ENCODE measurements around the gene GABBR2.

Gene GABBR2

GRCh38 chr9:98619788-98620187 is 88.9 kb downstream of the GABBR2 start:
- no peak for DNase-seq

- no peak for DNase-seq
Measured at GRCh38 chr9:98615633-98616032, 93.1 kb downstream of the GABBR2 start.

- no peak for DNase-seq
Measured at GRCh38 chr9:98614941-98615340, 93.8 kb downstream of the GABBR2 start.

GRCh38 chr9:98612061-98612752 is 96.5 kb downstream of the GABBR2 start:
- no peak for DNase-seq

GRCh38 chr9:98611319-98611718 is 97.4 kb downstream of the GABBR2 start:
- no peak for DNase-seq

GRCh38 chr9:98610711-98611110 is 98.0 kb downstream of the GABBR2 start:
- no peak for DNase-seq

GRCh38 chr9:98610211-98610610 is 98.5 kb downstream of the GABBR2 start:
- DNase-seq, result no peak

- no peak for DNase-seq
Measured at GRCh38 chr9:98609646-98610045, 99.1 kb downstream of the GABBR2 start.

- DNase-seq, result no peak
Measured at GRCh38 chr9:98607787-98608186, 100.9 kb downstream of the GABBR2 start.

- no peak for DNase-seq
Measured at GRCh38 chr9:98607152-98607551, 101.6 kb downstream of the GABBR2 start.

GRCh38 chr9:98606730-98607129 is 102.0 kb downstream of the GABBR2 start:
- no peak for DNase-seq

GRCh38 chr9:98605116-98605515 is 103.6 kb downstream of the GABBR2 start:
- DNase-seq, result no peak

- DNase-seq, result peak; percentile 13
Measured at GRCh38 chr9:98603821-98604383, 104.8 kb downstream of the GABBR2 start.

GRCh38 chr9:98602839-98603500 is 105.8 kb downstream of the GABBR2 start:
- DNase-seq, result no peak

- no peak for DNase-seq
Measured at GRCh38 chr9:98600631-98601030, 108.1 kb downstream of the GABBR2 start.

- DNase-seq, result no peak
Measured at GRCh38 chr9:98599566-98600216, 109.0 kb downstream of the GABBR2 start.

GRCh38 chr9:98598861-98599260 is 109.9 kb downstream of the GABBR2 start:
- no peak for DNase-seq

- DNase-seq, result no peak
Measured at GRCh38 chr9:98597236-98597771, 111.4 kb downstream of the GABBR2 start.

- no peak for DNase-seq
Measured at GRCh38 chr9:98596486-98596885, 112.2 kb downstream of the GABBR2 start.

GRCh38 chr9:98594546-98595160 is 114.1 kb downstream of the GABBR2 start:
- DNase-seq, result no peak

- DNase-seq, result no peak
Measured at GRCh38 chr9:98593354-98594253, 115.1 kb downstream of the GABBR2 start.

- no peak for DNase-seq
Measured at GRCh38 chr9:98591696-98592095, 117.0 kb downstream of the GABBR2 start.

All from NCI-H446 treated with DMSO at 0.1 percent for 48 hours (cell line).